ENCODE measurements around the gene IGFBP6. TPM values are rescaled to one million over a fixed set of nuclear protein-coding genes. Genes with fewer than 3 reads are reported as not detected.

Gene IGFBP6
- 10.6 and 27.3 TPM in 2 replicates for total RNA-seq

- no peak for DNase-seq (ENCODE audit: low read depth, low spot score)
Observed at GRCh38 chr12:53097564-53098353, at the start of gene IGFBP6. Gene IGFBP6 (plus strand): TSS chr12:53097667. CDS start chr12:53097718, 51 bp downstream.

GRCh38 chr12:53048033-53048779, 49.3 kb upstream of the IGFBP6 start:
- DNase-seq (ENCODE audit: low read depth, low spot score) = no peak

GRCh38 chr12:53048780-53049401, 48.6 kb upstream of the IGFBP6 start:
- DNase-seq (ENCODE audit: low read depth, low spot score) = no peak

GRCh38 chr12:53049571-53050318, 47.7 kb upstream of the IGFBP6 start, which contains the start of gene TNS2:
Gene TNS2 (plus strand): TSS chr12:53050065. CDS start chr12:53050186, 121 bp downstream.
- DNase-seq (ENCODE audit: low read depth, low spot score) = peak; percentile 53

- no peak for DNase-seq (ENCODE audit: low read depth, low spot score)
Observed at GRCh38 chr12:53050426-53051057, 46.9 kb upstream of the IGFBP6 start.

- DNase-seq (ENCODE audit: low read depth, low spot score) = no peak
Observed at GRCh38 chr12:53051058-53051880, 46.2 kb upstream of the IGFBP6 start.

GRCh38 chr12:53051881-53052412, 45.5 kb upstream of the IGFBP6 start:
- DNase-seq (ENCODE audit: low read depth, low spot score) = no peak

- peak; percentile 40 for DNase-seq (ENCODE audit: low read depth, low spot score)
Observed at GRCh38 chr12:53052419-53053217, 44.8 kb upstream of the IGFBP6 start.

- DNase-seq (ENCODE audit: low read depth, low spot score) = no peak
Observed at GRCh38 chr12:53053218-53054111, 44.0 kb upstream of the IGFBP6 start.

- peak; percentile 48 for DNase-seq (ENCODE audit: low read depth, low spot score)
Observed at GRCh38 chr12:53054112-53054878, 43.2 kb upstream of the IGFBP6 start.

- no peak for DNase-seq (ENCODE audit: low read depth, low spot score)
Observed at GRCh38 chr12:53055471-53056266, 41.8 kb upstream of the IGFBP6 start.

GRCh38 chr12:53056296-53056695, 41.2 kb upstream of the IGFBP6 start:
- no peak for DNase-seq (ENCODE audit: low read depth, low spot score)

- DNase-seq (ENCODE audit: low read depth, low spot score) = no peak
Observed at GRCh38 chr12:53056901-53057300, 40.6 kb upstream of the IGFBP6 start.

GRCh38 chr12:53057816-53058500, 39.5 kb upstream of the IGFBP6 start:
- no peak for DNase-seq (ENCODE audit: low read depth, low spot score)

- DNase-seq (ENCODE audit: low read depth, low spot score) = no peak
Observed at GRCh38 chr12:53058674-53059433, 38.6 kb upstream of the IGFBP6 start.
